Kidney capillary endothelial cell (primary cell): Measurements from ENCODE around the gene ZNF462.

ENCODE experiments used
- DNase-seq: peaks from one replicate; pipeline ENCODE4 v3.0.0-alpha.2; 2018; ENCODE audit warnings: low spot score

Gene ZNF462

DNA sequence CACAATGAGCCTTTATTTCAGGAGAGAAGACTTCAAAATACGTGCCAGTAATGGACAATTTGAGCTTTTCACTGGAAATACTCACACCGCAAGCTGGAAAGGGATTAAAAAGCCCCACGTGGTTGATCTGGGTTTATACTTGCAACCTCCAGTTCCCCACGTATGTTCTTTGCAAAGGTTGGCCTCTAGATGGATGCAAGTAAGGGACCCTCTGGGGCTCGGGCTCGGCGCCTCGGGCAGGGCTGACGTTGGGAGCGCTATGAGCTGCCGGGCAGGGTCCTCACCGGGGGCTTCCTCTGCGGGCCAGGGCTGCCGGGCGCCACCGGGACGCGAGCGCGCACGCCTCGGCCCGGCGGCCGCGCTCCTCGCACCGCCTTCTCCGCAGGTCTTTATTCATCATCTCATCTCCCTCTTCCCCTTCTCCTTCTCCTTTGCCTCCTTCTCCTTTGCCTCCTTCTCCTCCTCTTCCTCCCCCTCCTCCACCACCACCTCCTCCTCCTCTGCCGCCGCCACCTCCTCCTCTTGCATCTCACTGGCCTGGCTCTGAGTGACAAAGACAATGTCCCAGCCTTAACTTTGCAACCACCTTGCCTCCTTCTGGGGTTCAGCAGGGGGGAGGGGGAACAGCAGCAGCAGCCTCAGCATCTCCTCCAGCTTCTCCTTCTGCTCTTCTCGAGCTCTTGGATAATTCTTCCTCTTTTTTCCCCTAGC lies 701 bp upstream of the ZNF462 start:
- peak; percentile 46 for DNase-seq

- DNase-seq, result peak; percentile 38
Measured at GRCh38 chr9:106864373-106865143, 1.6 kb downstream of the ZNF462 start.

DNA sequence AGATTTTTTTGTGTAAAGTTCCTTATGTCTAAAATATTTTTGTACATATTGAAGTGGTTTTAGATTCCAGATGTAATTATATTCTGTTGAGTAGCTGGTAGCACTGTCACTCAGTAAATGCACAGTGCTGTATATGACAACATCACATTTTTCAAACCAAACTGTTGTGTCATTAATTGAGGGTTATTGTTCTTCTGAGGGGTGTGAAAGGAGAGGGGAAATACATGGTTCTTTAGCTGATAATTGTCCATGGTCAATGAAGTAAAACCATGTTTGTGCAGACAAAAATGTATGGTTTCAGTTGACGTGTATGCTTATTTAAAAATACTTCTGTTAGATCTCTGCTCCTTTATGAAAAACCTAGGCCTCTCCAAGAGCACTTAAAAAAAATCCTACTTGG lies 3.3 kb downstream of the ZNF462 start:
- DNase-seq, result no peak

- DNase-seq, result no peak
Measured at GRCh38 chr9:106867286-106867685, 4.3 kb downstream of the ZNF462 start.

DNA sequence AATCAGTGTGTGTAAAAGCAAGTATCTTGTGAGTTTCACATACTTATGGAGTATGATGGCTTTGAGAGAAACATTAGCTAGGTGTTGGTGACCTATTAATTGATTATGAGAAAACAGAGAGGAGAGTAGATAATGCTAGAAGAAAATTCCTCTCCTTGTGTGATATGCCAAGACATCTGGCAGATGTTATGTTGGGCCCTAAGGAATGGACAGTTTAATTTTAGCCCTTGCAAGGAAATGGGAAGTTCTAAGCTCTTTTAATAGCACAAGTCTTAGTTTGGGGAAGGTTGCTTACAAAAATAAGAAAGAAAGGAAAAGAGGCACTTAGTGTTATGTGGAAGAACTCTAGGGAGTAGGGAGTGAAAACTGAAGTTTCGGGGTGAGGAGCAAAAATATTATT lies 5.1 kb downstream of the ZNF462 start:
- no peak for DNase-seq

- DNase-seq, result no peak
Measured at GRCh38 chr9:106868565-106868964, 5.6 kb downstream of the ZNF462 start.

DNA sequence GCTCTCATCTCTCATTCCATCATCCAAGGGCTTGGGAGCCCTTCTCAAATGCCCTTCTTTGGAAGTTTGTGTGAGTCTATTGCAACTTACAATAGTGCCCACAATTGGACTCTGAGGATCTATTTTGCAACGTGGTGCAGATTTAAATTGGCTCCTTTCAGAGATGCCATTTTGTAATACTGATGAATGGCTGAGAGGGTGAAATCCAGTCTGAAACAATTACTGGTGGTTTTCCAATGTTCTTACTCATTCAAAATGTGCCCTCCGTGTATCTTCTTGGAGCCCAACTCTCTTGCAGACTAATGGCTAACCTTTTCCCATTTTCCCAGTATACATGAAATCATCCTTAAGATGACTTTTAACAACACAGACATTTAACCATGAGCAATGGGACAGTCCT lies 6.1 kb downstream of the ZNF462 start:
- no peak for DNase-seq

DNA sequence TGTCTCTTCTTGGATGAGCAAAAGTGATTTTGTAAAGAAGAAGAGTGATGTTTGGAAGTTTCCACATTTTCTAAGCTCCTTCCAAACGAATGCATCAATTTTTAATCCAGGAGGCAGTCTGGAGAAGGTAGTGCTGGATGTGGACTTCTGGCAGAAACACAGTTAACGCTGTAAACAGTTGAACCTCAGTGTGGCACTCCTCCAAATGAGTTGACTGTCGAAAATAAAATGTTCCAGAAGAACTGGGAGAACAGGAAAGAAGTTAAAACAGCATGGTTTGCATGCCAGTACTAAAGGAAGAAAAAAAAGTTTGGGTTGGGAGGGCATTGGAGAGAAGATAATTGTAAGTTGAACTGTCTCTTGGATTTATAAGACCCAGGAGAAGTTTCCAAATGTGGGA lies 6.5 kb downstream of the ZNF462 start:
- no peak for DNase-seq

GRCh38 chr9:106872641-106873040 lies 9.7 kb downstream of the ZNF462 start:
- no peak for DNase-seq

GRCh38 chr9:106874031-106874430 lies 11.1 kb downstream of the ZNF462 start:
- DNase-seq, result no peak

DNA sequence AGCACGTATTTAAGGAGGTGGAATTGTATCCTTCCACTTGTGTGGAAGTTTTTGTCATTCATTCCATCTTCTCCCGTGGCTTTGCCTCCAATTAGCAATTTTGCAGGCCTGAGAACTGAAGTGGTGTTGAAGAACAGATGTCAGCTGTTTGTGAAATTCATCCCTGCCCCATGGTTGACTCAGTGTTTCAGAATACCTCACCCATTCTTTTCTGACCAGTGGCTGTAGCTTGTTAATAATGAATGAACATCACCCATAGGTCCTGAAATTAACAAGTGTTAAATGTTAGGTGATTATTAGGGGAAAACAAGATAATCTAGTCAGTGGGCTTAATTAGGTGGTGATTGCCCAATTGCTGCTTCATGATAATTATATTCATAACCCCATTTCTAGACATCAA lies 11.7 kb downstream of the ZNF462 start:
- DNase-seq, result no peak

- DNase-seq, result no peak
Measured at GRCh38 chr9:106875529-106875928, 12.6 kb downstream of the ZNF462 start.

- no peak for DNase-seq
Measured at GRCh38 chr9:106877345-106877744, 14.4 kb downstream of the ZNF462 start.

- DNase-seq, result no peak
Measured at GRCh38 chr9:106878081-106878837, 15.3 kb downstream of the ZNF462 start.

DNA sequence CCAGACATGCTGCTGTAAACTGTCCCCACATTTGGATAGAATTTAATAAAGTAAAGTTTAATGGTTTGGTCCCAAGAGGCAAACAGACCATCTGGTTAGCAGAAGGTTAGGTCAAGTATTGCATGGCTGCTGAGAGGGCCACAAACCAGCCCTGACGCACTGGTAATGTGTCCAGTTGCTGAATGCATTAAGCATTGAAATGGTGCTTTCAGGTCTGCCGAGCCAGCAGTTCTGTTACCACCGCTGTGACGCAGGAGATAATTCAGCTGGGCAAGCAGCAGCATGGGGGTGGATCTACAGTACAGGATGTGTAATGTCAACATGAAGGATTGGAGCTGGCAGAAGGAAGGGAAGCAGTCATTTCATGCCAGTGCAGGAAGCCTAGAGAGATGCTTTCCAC lies 16.0 kb downstream of the ZNF462 start:
- peak; percentile 82 for DNase-seq

DNA sequence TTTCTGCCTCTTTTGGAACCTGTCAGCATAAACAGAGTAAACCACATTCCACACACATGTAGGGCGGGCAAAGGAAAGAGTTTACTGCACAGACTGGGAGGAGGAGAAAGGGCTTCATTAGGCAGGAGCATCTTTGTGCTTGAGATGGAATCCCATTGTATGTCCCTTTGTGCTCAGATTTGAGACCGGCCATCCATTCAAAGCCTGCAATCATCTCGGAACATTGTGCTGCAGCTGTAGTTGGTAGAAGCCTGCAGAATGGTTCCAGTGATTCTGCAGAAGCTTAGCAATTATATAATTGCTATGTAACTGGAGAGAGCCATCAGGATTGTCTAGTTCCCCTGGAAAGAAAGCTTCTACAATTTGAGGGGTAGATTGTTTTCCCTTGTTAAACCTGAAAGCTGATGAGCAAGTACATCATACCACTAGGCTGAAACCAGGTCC lies 16.5 kb downstream of the ZNF462 start:
- no peak for DNase-seq

DNA sequence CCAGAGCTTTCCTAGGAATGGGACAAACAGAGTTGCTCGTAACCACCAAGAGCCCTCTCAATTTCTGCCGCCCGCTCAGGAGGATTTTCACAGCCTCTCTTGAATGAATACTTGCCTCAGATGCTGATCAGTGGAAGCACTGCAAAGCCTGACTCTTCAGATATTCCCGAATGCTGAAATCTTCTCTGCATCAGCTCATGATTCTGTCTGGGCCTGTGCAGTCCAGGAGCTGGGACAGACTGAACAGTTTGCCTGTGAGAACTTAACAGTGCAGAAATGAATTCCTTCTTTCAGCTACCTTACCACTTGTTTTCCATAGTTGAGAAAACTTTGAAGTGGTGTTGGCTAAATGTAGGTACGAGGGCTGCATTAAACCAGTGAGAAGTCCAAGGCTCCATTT lies 17.1 kb downstream of the ZNF462 start:
- DNase-seq, result no peak

DNA sequence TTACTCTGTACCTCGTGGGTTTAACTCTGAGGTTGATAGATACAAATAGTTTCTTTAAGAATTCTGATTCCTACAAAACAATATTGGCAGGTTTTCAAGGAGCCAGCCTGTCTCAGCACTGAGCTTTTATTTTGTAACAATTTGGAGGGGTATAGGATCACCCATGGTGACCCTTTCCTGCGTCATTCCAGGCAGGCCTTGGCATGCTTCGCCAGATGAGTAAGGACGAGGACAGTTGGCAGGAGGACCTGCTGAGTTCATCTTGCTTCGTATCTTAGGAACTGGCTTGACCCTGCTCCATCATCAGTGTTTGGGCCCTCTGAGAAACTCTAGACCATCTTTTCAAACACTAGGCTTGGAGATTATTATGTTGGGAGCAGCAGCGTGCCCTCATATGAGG lies 17.9 kb downstream of the ZNF462 start:
- no peak for DNase-seq

DNA sequence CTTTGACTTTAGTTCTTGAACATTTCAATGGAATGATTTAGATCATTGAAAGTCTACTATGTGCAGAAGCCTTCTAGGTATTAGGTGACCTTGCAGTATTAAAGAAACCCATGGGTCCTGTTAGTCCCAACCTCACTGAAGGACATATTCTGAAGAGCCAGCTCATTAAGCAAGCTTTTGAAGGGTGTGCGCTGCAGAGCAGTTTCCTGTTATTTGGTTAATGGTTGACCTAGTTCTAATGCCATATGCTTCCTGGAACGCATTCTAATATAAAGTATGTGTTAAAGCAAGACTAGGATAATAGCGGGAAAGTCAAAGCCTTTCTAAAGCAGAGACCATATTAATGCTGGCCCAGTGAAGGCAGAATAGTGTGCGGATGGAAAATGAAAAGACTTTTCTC lies 20.1 kb downstream of the ZNF462 start:
- no peak for DNase-seq

GRCh38 chr9:106883626-106884190 lies 20.7 kb downstream of the ZNF462 start:
- no peak for DNase-seq

- DNase-seq, result no peak
Measured at GRCh38 chr9:106885451-106885850, 22.5 kb downstream of the ZNF462 start.
